Umbilical cord (tissue), 2 donors: ENCODE data around the gene STAP1. TPM values are rescaled to one million over a fixed set of nuclear protein-coding genes. Genes with fewer than 3 reads are reported as not detected.
A peak's percentile ranks its signal among the peaks of the same experiment; 100 is the strongest.
"Not testable (repeated sequence)": the region's sequence is repeated elsewhere in the genome, so short reads cannot be mapped to it uniquely, and the experiment has no call there.

Experiments
- DNase-seq: peaks from one replicate; pipeline ENCODE4 v3.0.0-alpha.2; 2015; ENCODE audit warnings: low spot score
- total RNA-seq: library from RNA; depleted of rRNA; stranded (reverse); fragments of >200 nt; gene quantifications from one replicate; pipeline ENCODE4 v1.2.3, GENCODE V29; 2014; ENCODE audit warnings: low replicate concordance; ENCODE audit not compliant: insufficient read depth

STAP1 gene
- total RNA-seq, 1 donor from 2014 or later = 5.5 TPM

DNA sequence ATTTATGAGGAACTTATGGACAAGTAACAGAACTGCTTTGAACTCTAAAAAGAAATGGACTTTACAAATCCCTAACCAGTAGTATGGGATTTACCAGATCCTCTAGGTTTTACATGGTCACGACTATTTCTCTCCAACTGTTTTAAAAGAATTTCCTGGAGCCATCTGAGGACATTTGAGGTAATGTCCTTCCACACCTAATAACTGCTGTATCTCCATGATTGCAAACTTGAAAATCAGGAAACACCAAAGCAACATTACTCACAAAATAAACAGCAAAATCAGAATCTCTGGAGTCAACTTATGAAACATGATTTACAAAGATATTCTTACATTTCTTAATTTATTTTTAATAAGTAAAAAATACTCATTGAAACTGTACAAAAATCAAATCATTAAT lies 58.0 kb downstream of the STAP1 start:
- no peak for DNase-seq

DNA sequence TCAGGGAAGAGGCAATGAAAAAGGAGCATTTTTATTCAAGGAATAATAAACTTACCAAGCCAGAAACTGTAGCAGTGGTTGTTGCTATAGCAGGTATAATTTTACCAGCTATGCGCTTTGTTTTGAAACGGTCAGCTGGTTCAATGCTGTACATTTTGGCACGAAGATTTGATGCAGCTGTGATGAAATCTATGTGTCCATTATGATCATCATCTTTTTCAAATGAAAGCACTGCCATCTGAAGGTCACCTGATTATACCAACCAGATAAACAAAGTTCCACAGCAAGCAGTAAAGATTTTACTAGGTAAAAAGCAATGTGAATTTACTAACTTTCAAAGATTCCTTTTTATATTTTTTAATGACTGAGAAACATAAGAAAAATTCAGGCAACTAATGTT lies 66.4 kb downstream of the STAP1 start:
- DNase-seq = no peak

DNA sequence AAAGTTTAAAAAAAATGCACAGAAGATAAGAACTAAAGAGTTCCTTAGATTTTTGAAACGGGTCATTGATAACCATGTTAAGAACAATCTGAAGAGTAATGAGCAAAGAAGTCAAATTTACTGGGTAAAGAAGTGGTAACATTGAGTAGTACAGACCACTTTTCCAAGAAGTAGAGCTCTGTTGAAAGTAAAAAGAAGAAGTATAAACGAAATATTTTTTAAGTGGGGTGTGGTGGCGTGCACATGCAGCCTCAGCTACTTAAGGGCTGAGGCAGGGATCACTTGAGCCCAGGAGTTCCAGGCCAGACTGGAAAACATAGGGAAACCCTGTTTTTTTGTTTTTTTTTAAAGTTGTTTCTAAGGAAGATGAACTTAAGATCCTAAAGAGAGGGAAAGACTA lies 74.0 kb downstream of the STAP1 start:
- DNase-seq = no peak

DNA sequence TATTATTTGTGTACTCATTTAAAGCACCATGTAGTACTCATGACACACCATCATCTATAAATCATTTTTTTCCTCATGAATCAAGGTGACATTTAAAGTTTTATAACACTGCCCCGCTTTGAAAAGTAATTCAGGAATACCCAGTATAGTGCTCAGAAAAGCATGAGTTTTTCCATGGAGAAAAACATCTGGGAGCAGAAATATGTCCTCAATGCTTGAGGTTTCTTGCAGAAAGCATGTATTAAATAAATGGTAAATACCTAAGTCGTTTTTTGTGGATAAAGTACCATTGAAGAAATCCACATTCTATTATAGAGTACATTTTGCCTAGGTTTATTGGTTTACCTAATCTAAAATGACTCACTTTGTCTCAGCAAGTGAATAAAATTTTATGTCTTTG lies 76.2 kb downstream of the STAP1 start:
- DNase-seq = no peak

DNA sequence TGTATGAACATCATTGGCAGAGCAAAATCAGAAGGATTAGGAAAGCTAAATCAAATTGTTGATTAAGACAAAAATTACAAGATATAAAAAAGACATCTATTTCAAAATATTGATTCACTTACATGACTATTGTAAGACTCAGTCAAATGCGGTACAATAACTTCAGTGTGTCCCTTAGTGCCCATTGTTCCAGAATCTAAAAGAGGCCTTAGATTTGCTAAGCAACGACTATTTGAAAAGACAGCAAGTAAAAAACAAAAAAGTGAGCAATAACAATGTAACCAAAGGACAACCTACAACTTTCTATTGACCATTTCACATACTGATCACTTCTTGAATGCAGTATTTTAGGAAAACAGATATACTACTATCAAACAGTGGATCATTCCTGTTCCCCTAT lies 76.8 kb downstream of the STAP1 start:
- DNase-seq = no peak

DNA sequence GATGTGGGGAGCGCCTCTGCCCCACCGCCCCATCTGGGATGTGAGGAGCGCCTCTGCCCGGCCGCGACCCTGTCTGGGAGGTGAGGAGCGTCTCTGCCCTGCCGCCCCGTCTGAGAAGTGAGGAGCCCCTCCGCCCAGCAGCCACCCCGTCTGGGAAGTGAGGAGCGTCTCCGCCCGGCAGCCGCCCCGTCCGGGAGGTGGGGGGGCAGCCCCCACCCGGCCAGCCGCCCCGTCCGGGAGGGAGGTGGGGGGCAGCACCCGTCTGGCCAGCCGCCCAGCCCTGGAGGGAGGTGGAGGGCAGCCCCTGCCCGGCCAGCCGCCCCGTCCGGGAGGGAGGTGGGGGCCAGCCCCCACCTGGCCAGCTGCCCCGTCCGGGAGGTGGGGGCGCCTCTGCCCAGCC lies 78.5 kb downstream of the STAP1 start:
- not testable (repeated sequence) for DNase-seq

DNA sequence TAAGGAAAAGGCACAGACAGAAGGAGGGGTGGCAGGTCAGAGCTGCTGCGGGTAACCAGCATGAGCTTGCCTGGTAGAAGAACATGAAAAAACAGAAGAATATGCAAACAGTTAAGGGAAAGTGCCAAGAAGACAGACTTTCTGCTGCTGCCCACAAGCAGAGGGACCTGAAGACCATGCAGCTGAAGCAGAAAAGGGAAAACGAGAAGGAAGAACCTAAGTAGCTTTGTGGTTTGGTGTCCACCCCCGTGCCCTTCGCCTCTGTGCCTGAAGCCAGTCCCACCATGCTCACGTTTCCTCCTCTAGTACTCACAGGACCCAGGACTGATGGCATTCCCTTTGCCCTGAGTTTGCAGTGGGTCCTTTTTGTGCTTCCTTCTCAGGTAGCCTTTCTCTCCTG lies 79.6 kb downstream of the STAP1 start:
- DNase-seq = no peak

DNA sequence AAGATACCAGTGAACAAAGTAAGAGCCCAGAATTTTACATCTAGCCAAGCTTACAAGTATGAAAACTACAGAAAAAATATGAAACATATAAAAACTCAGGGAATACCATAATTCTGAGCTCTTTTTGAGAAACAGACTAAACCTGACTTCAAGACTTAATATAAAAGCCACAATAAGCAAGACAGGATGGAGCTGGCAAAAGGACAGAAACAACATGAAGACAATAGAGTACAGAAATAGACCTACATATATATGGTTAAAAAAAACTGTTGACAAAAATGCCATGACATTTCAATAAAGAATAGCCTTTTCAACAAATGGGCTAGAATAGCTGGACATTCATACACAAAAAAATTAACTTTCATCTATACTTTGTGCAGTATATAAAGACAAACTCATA lies 93.0 kb downstream of the STAP1 start:
- peak; percentile 7 for DNase-seq

Other genes starting within 250 kb of the STAP1 start
- gene CENPC, start 13.2 kb upstream of the STAP1 start, total RNA-seq = 20.5 TPM
- gene UBA6, start 142.4 kb downstream of the STAP1 start, total RNA-seq = 50.6 TPM
- gene GNRHR, start 195.7 kb downstream of the STAP1 start, total RNA-seq = 4.6 TPM